Lower lobe of right lung (tissue), 2 donors: ENCODE results near the gene IRF2BPL. TPM values are rescaled to one million over a fixed set of nuclear protein-coding genes. Genes with fewer than 3 reads are reported as not detected.
A peak's percentile ranks its signal among the peaks of the same experiment; 100 is the strongest.

Experiments
- ATAC-seq, 2 donors: fragments of 200-7000 bp; cut with Tn5 transposase; one replicate each; pipeline ENCODE4 v1.9.1; 2020 to 2022; ENCODE audit warnings: mild to moderate bottlenecking in 2 of 2, moderate library complexity in 2 of 2
- DNase-seq: peaks from one replicate; pipeline ENCODE4 v3.0.0-alpha.2; 2020
- H3K27ac ChIP-seq: fragments of 200-600 bp; one replicate; pipeline ENCODE4 v1.8.0; 2022
- H3K27me3 ChIP-seq: fragments of 200-600 bp; one replicate; pipeline ENCODE4 v1.8.0; 2022; ENCODE audit warnings: low read depth
- H3K36me3 ChIP-seq: fragments of 200-600 bp; one replicate; pipeline ENCODE4 v1.8.0; 2022; ENCODE audit warnings: mild to moderate bottlenecking
- H3K4me1 ChIP-seq: fragments of 200-600 bp; one replicate; pipeline ENCODE4 v1.8.0; 2022
- H3K4me3 ChIP-seq: fragments of 200-600 bp; one replicate; pipeline ENCODE4 v1.8.0; 2022; ENCODE audit warnings: mild to moderate bottlenecking
- H3K9me3 ChIP-seq: fragments of 200-600 bp; one replicate; pipeline ENCODE4 v1.8.0; 2022
- CTCF ChIP-seq: fragments of 200-600 bp; IDR thresholded peaks from one replicate; pipeline ENCODE4 v1.8.0; 2022; ENCODE audit warnings: antibody characterized with exemption, mild to moderate bottlenecking
- intact Hi-C: fragments of 100-400 bp; cut with DNase I; formaldehyde crosslinking; loops from one replicate; pipeline ENCODE4 v1.11.0; 2022
- total RNA-seq: library from RNA; stranded (reverse); fragmentation: NEBNext Ultra II Directional; extraction: Animal tissue kit (Norgen Biotek cat#: 25700); gene quantifications from one replicate; pipeline ENCODE4 v1.2.1, GENCODE V29; 2021
- donor health status: DM: no; HTN: yes; CAD: no; lungs with severe emphysema.

The IRF2BPL gene
- total RNA-seq, 1 donor from 2014 or later: 44.3 TPM

- Histone ChIP-seq H3K4me3 (no peak overlapping the region), H3K4me1 (no peaks in the 10 kb centered on the region), H3K9me3 (no peaks in the 10 kb centered on the region), H3K27ac (no peak overlapping the region), H3K36me3 (no peaks in the 10 kb centered on the region), H3K27me3 (no peaks in the 10 kb centered on the region)
- intact Hi-C loops: no loop called here
- ATAC-seq: no peak
- no peak for TF ChIP-seq CTCF
- no peak for DNase-seq
Measured at GRCh38 chr14:76984297-76984696, 44.2 kb downstream of the IRF2BPL start.

GRCh38 chr14:76981670-76982069 lies 46.8 kb downstream of the IRF2BPL start:
- DNase-seq (no peak), ATAC-seq (no peak)
- Histone ChIP-seq H3K27me3 (no peaks in the 10 kb centered on the region), H3K4me3 (no peak overlapping the region), H3K4me1 (no peaks in the 10 kb centered on the region), H3K9me3 (no peaks in the 10 kb centered on the region), H3K27ac (no peak overlapping the region), H3K36me3 (no peaks in the 10 kb centered on the region)
- no peak for TF ChIP-seq CTCF
- intact Hi-C loops: no loop called here

GRCh38 chr14:76977793-76978720 lies 50.5 kb downstream of the IRF2BPL start:
- DNase-seq (peak; percentile 88), ATAC-seq (peak; percentile 88 to 89)
- no peak overlapping the region for H3K27ac ChIP-seq
- H3K9me3 ChIP-seq: no peaks in the 10 kb centered on the region
- no peaks in the 10 kb centered on the region for H3K27me3 ChIP-seq
- no peaks in the 10 kb centered on the region for H3K4me1 ChIP-seq
- no peak overlapping the region for H3K4me3 ChIP-seq
- intact Hi-C loops: no loop called here
- H3K36me3 ChIP-seq: no peaks in the 10 kb centered on the region
- no peak for TF ChIP-seq CTCF

GRCh38 chr14:76976240-76977005 lies 52.1 kb downstream of the IRF2BPL start:
- peak; percentile 56 for DNase-seq
- Histone ChIP-seq H3K4me1 (no peaks in the 10 kb centered on the region), H3K36me3 (no peaks in the 10 kb centered on the region), H3K4me3 (no peak overlapping the region), H3K27ac (no peak overlapping the region), H3K9me3 (no peaks in the 10 kb centered on the region), H3K27me3 (no peaks in the 10 kb centered on the region)
- intact Hi-C loops: no loop called here
- ATAC-seq: peak; percentile 61 to 70
- TF ChIP-seq CTCF: no peak

GRCh38 chr14:76975812-76976211 lies 52.7 kb downstream of the IRF2BPL start:
- no peak for TF ChIP-seq CTCF
- ATAC-seq (peak; percentile 13 to 18), DNase-seq (no peak)
- Histone ChIP-seq H3K36me3 (no peaks in the 10 kb centered on the region), H3K9me3 (no peaks in the 10 kb centered on the region), H3K27me3 (no peaks in the 10 kb centered on the region), H3K4me3 (no peak overlapping the region), H3K4me1 (no peaks in the 10 kb centered on the region), H3K27ac (no peak overlapping the region)
- intact Hi-C loops: no loop called here
